Measurements from ENCODE around the gene SETDB1.
"Not testable (repeated sequence)": the region's sequence is repeated elsewhere in the genome, so short reads cannot be mapped to it uniquely, and the experiment has no call there.

The SETDB1 gene

GRCh38 chr1:150926097-150926741 lies at the start of gene SETDB1:
Gene SETDB1 (plus strand): TSS chr1:150926363. CDS start chr1:150927715, 1,352 bp downstream.
- DNase-seq (ENCODE audit: low spot score), result peak; percentile 71

GRCh38 chr1:150878931-150879330 lies 47.2 kb upstream of the SETDB1 start:
- DNase-seq (ENCODE audit: low spot score), result not testable (repeated sequence)

- no peak for DNase-seq (ENCODE audit: low spot score)
These were observed 44.7 kb upstream of the SETDB1 start for GRCh38 chr1:150881331-150882070.

GRCh38 chr1:150883121-150883520 lies 43.0 kb upstream of the SETDB1 start:
- not testable (repeated sequence) for DNase-seq (ENCODE audit: low spot score)

- DNase-seq (ENCODE audit: low spot score), result no peak
These were observed 39.1 kb upstream of the SETDB1 start, which contains the start of gene CTXND2 for GRCh38 chr1:150887018-150887417. Gene CTXND2 (plus strand): TSS chr1:150887136. CDS start chr1:150912315, 25,179 bp downstream.

- no peak for DNase-seq (ENCODE audit: low spot score)
These were observed 37.4 kb upstream of the SETDB1 start for GRCh38 chr1:150888727-150889126.

- DNase-seq (ENCODE audit: low spot score), result no peak
These were observed 36.1 kb upstream of the SETDB1 start for GRCh38 chr1:150890033-150890416.

- no peak for DNase-seq (ENCODE audit: low spot score)
These were observed 32.7 kb upstream of the SETDB1 start for GRCh38 chr1:150893336-150893913.

- no peak for DNase-seq (ENCODE audit: low spot score)
These were observed 30.5 kb upstream of the SETDB1 start for GRCh38 chr1:150895618-150896017.

- not testable (repeated sequence) for DNase-seq (ENCODE audit: low spot score)
These were observed 26.4 kb upstream of the SETDB1 start for GRCh38 chr1:150899795-150900194.

- no peak for DNase-seq (ENCODE audit: low spot score)
These were observed 23.8 kb upstream of the SETDB1 start for GRCh38 chr1:150902346-150902745.

GRCh38 chr1:150902751-150903150 lies 23.4 kb upstream of the SETDB1 start:
- no peak for DNase-seq (ENCODE audit: low spot score)

- no peak for DNase-seq (ENCODE audit: low spot score)
These were observed 20.9 kb upstream of the SETDB1 start for GRCh38 chr1:150905301-150905700.

- no peak for DNase-seq (ENCODE audit: low spot score)
These were observed 19.8 kb upstream of the SETDB1 start for GRCh38 chr1:150906329-150906728.

GRCh38 chr1:150906813-150907212 lies 19.4 kb upstream of the SETDB1 start:
- DNase-seq (ENCODE audit: low spot score), result no peak

GRCh38 chr1:150909585-150910180 lies 16.5 kb upstream of the SETDB1 start:
- DNase-seq (ENCODE audit: low spot score), result no peak

- DNase-seq (ENCODE audit: low spot score), result no peak
These were observed 13.5 kb upstream of the SETDB1 start for GRCh38 chr1:150912623-150913022.

GRCh38 chr1:150917387-150917786 lies 8.8 kb upstream of the SETDB1 start:
- no peak for DNase-seq (ENCODE audit: low spot score)

- DNase-seq (ENCODE audit: low spot score), result peak; percentile 58
These were observed 3.6 kb upstream of the SETDB1 start for GRCh38 chr1:150922519-150922975.

- no peak for DNase-seq (ENCODE audit: low spot score)
These were observed 1.1 kb upstream of the SETDB1 start for GRCh38 chr1:150925080-150925479.

GRCh38 chr1:150927624-150928023 lies 1.5 kb downstream of the SETDB1 start:
- no peak for DNase-seq (ENCODE audit: low spot score)

GRCh38 chr1:150928286-150928685 lies 2.1 kb downstream of the SETDB1 start:
- DNase-seq (ENCODE audit: low spot score), result no peak

- not testable (repeated sequence) for DNase-seq (ENCODE audit: low spot score)
These were observed 2.6 kb downstream of the SETDB1 start for GRCh38 chr1:150928775-150929174.

Data from HuH-7 (cell line).